CMK (cell line): ENCODE data around the gene SON.
"Not testable (repeated sequence)": the region's sequence is repeated elsewhere in the genome, so short reads cannot be mapped to it uniquely, and the experiment has no call there.

Experiments used
- DNase-seq: peaks from one replicate; pipeline ENCODE4 v3.0.0-alpha.2; 2010; ENCODE audit warnings: low read depth

SON gene

DNA sequence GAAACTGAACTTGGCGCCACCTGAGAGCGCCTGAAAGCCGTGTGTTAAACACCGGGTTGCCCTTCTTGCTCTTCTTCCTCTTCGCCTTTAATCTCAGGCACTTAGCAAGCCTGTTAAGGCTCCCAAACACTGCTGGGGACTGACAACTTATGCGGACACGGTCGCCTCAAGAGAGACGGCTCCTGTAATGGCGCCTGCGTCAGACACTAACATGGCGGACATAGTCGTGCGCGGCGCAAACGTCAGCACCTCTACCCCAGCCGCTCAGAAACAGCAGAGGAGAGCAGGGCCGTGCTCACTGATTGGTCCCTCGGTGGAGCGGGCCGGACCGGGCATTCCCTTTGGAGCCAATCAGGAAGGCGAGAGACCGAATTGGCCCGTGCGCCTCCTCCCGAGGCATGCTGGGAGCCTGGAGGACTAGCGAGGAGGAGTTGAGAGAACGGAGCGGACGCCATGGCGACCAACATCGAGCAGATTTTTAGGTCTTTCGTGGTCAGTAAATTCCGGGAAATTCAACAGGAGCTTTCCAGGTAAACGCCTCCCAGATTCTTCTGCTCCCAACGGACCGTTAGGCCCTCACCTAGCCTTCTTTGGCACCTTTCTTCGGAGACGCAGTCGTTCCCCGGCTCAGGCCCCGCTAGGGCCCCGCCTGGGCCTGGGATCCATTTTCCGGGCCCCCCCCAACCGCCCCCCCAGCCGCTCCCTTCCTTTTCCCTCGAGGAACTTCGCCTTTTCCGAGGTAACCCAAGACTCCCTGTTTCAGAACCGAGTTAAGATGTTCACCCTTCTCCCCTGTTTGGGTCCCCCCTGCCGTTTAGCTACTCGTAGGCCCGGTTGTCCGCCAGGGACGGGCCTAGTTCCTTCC, at the start of gene SON:
Gene SON (plus strand): TSS at position 399 of the 865 bp plus-strand sequence. CDS start 55 bp downstream, at position 454.
- peak; percentile 99 for DNase-seq

GRCh38 chr21:33493756-33494155, 49.1 kb upstream of the SON start:
- DNase-seq = no peak

DNA sequence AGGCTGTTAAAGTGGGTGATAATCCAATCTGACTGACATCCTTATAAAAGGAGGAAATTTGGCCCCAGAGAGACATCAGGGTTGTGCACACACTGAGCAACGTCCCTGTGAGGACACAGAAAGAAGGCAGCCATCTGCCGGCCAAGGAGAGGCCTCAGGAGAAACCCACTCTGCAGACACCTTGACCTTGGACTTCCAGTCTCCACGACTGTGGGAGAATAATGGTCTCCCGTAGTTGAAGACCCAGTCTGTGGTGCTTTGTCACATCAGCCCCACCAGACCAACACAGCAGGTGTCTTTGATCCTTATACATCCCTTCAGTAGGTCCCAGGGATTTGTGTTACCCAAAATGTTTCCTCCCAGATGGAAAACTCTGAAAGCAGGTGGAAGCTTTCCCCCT, 47.1 kb upstream of the SON start:
- no peak for DNase-seq

- no peak for DNase-seq
Measured at GRCh38 chr21:33496345-33496744, 46.5 kb upstream of the SON start.

DNA sequence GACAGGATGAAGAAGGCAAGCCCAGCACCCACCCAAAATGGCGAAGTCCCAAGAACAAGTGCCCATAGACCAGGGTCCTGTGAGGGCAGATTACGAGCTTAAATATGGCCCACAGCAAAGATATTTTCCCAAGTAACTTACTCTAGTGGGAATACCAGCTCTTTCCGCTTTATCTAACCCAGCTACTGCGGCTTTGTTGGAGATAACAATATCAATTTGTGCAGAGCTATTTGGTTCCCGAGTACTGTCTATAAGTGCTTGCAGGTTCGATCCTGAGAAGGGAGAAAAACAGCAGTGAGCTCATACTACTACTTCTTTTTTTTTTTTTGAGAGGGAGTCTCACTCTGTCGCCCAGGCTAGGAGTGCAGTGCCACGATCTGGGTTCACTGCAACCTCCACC, 37.0 kb upstream of the SON start:
- no peak for DNase-seq

- DNase-seq = not testable (repeated sequence)
Measured at GRCh38 chr21:33507003-33507402, 35.8 kb upstream of the SON start.

DNA sequence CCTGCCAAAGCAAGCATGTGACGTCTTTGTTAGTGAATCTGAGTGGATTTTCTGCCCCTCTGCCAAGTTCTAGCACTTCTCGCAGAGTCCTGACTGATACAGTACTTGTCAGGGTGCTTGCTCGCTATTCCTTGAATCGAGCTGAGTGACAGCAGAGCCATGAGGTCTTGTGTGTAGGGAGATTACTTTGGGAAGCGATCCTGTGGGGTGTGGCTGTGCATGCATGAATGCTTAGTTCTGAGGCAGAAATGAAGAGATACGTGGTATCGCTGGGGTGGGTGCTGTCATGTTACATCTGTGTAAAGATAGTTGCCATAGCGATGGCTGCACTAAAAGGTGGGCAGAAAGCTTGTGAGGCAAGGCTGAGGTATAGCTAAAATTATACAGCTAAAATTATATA, 32.0 kb upstream of the SON start:
- no peak for DNase-seq

DNA sequence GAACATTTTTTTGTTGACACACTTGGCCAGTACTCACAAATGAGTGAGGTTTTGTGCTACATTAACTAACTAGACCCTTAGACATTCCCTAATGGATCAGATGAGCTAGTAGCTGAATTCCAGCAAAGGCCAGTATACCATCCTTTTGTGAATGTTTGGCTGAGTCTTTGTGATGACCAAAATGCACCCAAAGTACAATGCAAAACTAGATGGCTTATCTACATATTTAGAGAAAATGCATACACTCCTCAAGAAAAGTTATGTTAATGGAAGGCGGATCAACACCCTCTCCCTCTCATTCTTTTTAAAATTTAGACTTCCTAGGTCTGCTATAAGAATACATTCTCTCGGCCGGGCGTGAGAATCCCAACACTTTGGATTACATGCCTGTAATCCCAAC, 31.2 kb upstream of the SON start:
- DNase-seq = no peak

DNA sequence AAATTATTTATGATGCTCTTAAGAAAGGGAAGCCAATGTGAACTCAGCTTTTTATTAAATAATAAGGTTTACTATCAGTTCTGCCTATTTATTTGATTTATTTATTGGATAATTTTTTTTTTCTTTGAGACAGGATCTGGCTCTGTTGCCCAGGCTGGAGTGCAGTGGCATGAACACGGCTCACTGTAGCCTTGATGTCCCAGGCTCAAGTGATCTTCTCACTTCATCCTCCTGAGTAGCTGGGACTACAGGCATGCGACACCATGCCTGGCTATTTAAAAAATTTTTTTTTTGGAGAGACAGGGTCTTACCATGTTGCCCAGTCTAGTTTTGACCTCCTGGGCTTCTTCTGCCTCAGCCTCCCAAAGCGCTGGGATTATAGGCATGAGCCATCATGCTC, 30.4 kb upstream of the SON start:
- no peak for DNase-seq

DNA sequence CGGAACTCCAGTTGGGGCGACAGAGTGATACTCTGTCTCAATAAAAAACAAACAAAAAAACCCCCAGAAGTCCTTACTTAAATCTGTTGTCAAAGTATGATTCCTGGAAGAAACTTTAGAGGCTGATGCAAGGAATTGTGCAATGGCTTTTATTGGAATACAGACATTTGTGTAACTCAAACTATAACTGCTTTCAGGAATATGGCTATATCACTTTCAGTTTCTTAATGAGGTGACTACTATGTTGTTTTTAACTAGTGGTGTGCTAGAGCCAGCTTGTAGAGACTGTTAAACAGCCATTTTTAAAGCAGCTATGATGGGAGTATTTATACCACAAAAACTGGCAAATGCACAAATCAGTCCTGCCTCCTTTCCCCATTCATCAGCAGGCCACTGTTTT, 28.6 kb upstream of the SON start:
- no peak for DNase-seq

DNA sequence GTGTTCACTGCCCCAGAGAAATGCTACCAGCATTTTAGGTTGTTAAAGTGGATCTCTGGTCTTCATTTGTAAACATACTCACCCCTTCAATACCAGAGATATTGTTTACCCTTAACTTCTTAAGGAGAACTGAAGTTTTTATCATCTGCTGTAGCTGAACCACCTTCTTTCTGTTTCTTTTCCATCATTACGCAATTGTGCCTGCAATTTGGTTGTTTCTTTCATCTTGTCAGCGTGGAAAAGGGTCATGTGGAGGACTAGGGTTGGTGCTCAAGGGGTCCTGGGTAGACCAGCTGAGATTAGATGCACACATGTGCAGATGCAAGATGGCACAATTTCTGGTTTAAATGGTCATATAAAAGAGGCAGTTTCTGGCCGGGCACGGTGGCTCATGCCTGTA, 23.9 kb upstream of the SON start:
- DNase-seq = no peak

DNA sequence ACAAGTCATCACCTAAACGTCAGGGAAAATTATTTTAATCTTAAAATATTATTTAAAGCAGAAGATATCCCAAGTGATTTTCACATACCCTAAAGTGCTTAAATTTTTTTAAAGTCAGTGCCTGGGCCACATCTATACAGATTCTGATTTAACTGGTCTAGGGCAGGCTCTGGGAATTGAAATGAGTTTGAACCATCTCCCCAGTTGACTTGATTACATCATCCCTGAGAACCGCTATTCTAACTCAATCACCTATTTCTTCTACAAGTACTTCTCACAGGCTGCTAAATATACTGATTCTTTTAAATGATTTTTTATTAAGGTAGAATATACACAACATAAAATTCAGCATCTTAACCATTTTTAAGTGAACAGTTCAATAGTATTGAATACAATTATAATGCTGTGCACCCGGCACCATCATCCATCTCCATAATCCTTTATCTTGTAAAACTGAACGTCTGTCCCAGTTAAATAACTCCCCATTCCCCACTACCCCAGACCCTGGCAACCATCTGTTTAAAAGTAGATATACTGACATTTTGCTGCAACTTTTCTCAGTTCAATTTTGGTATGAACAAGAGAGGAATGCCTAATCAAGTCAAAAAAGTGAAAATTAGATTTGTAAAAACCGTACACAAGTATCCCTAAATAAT, 20.4 kb upstream of the SON start:
- no peak for DNase-seq

- no peak for DNase-seq
Measured at GRCh38 chr21:33522953-33523349, 19.9 kb upstream of the SON start.

- no peak for DNase-seq
Measured at GRCh38 chr21:33531007-33531406, 11.8 kb upstream of the SON start.

DNA sequence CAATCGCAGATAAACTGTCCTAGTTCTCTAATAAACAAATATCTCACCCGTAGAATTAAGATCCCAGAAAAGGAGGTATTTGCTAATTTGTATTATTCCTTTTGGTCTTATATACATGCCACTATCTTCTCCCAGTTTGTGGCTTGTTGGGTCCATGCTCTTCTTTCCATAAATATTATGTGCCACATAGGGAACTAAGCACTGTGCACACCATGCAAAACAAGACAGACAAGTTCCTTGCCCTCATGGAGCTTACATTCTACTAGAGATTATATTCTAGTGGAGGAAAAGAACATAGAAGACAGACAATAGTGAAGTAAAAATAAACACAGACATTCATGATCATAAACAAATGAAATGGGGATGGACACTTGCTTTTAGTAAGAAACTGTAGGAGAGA, 5.6 kb upstream of the SON start:
- no peak for DNase-seq

- DNase-seq = no peak
Measured at GRCh38 chr21:33539616-33540015, 3.2 kb upstream of the SON start.

GRCh38 chr21:33540711-33541104, 2.1 kb upstream of the SON start:
- DNase-seq = no peak

GRCh38 chr21:33541105-33541711, 1.6 kb upstream of the SON start:
- DNase-seq = peak; percentile 59

DNA sequence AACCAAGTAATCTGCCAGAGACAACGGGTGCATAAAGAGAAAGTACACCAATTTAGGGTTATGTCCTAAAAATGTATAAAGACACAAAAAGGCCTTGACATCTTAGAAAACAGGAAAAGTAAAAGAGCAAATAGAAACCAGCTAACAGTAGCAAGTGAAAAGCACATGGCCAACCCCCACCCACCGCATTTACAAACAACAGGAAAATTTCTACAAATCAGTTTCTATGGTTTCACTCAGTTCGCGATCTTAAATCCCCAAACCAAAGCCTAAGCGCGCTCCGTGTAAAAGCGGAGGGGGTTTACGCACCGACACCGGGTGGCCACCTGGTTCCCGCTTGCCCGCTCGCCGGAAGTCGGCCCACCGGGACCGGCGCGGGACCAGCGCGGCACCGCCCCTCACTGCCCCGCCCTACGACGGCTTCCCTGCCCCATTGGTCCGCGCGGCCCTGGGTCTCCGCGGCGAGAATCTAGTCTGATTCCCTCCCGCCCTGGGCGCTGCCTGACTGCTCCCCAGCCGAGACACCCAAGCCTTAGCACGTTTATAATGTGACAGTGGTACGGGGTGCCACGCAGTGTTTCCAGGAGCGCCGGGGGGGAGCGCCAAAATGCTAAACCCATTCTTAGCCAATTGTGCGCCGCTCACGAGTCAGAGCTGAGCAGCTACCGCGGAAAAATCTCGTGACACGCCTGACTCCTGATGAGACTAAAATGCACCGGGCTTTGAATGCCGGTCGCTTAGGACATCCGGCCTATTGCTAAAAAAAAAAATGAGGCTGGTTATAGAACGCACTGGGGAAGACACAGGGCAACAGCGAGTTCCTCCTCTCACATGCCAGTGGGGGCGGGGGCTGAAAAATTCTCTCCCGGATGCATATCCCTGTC, 840 bp upstream of the SON start, which contains the start of gene GART:
Gene GART (minus strand): TSS at position 362 of the 884 bp plus-strand sequence. CDS start 2,802 bp downstream, outside the sequence.
- DNase-seq = peak; percentile 66

DNA sequence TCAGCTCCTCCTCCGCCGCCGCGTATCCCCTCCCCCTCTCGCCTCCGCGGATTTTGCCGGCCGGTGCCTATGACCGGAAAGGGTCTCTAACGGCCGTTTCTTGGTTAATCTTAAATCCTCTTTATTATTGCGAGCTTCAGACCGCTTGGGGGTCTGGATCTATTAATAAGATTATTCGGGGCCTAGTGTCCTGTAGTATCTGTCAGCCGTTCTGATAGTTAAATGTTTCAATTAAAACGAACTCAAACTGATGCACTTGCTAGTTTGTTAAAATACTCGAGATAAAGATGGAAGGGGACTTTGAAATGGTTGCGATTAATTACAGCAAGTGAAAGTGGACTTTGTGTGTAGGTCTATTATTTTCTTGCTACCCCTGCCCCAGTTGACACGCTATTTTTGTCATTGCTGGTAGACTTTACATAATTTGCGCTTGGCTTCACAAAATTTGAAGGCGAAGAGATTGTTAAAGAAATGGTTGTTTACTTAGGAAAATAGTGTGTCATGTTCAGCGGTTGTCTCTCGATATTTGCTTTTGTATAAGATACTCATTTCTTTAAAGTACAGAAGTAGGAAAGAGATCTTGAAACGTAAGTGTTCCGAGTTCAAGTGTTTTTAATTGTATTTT, 779 bp downstream of the SON start:
- DNase-seq = no peak

DNA sequence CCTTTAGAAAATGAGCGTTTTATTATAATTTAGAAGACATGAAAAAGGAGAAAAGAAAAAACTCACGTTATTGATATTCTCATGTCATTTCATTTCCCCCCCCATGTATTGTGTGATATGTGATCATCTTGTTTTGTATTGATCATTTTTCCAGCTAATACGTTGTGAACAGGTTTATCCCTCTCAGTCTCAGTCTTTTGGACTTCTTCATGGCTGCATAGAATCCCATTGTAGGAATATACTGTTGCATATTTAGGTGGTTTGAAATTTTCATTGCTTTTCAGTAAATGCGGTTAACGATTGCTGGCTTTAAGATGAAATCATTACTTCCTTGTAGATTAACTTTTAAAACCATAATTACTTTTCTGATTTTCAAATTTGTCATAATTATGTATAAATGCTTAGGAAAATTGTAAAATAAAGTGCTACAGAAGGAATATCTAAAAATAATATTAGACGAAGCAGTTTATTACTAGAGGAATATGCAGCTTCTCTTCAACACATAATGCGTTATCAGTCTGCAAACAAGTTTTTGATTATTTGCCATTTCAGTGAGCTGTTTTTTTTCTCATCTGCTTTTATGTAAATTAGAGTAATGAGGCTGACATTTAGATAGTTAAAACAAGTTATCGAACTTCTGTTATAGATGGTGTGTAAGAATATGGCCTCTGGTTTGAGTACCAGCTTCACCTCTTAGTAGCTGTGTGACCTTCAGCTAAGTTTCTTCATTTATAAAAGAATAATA, 1.8 kb downstream of the SON start:
- no peak for DNase-seq
